Right lobe of liver (tissue), 4 donors: ENCODE data around the gene NEUROG3.

Experiments used
- POLR2A ChIP-seq: fragments of 450-650 bp; IDR thresholded peaks from one replicate; pipeline ENCODE4 v1.6.1; 2017; ENCODE audit warnings: antibody characterized with exemption, mild to moderate bottlenecking
- TF ChIP-seq, protein P1 (sequence below), 4 donors: fragments of 200-600 bp in 3 of 4; fragments of 450-650 bp in 1 of 4; IDR thresholded peaks; one replicate each; pipeline versions ENCODE4 v1.5.1 to v1.8.0; 2016 to 2022; ENCODE audit warnings: antibody characterized with exemption in 4 of 4, mild to moderate bottlenecking in 2 of 4
- donor health status: DM: no; HTN: no; CAD: no.
- donor health status: DM: no; HTN: no; CAD: no.
- donor health status: DM: no; HTN: yes; CAD: no.

- TF ChIP-seq, protein P1, sequence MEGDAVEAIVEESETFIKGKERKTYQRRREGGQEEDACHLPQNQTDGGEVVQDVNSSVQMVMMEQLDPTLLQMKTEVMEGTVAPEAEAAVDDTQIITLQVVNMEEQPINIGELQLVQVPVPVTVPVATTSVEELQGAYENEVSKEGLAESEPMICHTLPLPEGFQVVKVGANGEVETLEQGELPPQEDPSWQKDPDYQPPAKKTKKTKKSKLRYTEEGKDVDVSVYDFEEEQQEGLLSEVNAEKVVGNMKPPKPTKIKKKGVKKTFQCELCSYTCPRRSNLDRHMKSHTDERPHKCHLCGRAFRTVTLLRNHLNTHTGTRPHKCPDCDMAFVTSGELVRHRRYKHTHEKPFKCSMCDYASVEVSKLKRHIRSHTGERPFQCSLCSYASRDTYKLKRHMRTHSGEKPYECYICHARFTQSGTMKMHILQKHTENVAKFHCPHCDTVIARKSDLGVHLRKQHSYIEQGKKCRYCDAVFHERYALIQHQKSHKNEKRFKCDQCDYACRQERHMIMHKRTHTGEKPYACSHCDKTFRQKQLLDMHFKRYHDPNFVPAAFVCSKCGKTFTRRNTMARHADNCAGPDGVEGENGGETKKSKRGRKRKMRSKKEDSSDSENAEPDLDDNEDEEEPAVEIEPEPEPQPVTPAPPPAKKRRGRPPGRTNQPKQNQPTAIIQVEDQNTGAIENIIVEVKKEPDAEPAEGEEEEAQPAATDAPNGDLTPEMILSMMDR (IDR thresholded peaks at IDR 0.05) = no peak
- TF ChIP-seq POLR2A = no peak
Measured at GRCh38 chr10:69577268-69578232, 4.3 kb upstream of the NEUROG3 start.
